OCI-LY1 (cell line): ENCODE measurements around the gene BCL2.

ENCODE experiments used
- H2AFZ ChIP-seq: fragments of 200-600 bp; sonication (generic), shearing (Covaris generic); 2 replicates; pipeline ENCODE4 v1.6.0; 2014; ENCODE audit warnings: antibody characterized with exemption, mild to moderate bottlenecking, low read length
- H3F3A ChIP-seq: fragments of 200-600 bp; sonication (generic), shearing (Covaris generic); 2 replicates; pipeline ENCODE4 v1.6.0; 2014; ENCODE audit warnings: mild to moderate bottlenecking, antibody characterized with exemption, low read length, moderate library complexity; ENCODE audit not compliant: insufficient read depth
- H3K27ac ChIP-seq: fragments of 200-600 bp; sonication (generic); 2 replicates; pipeline ENCODE4 v1.5.1; 2014; ENCODE audit warnings: low read length, mixed run types, mild to moderate bottlenecking, low read depth; ENCODE audit not compliant: poor library complexity, severe bottlenecking
- H3K27me3 ChIP-seq: fragments of 200-600 bp; sonication (generic); 2 replicates; pipeline ENCODE4 v1.6.0; 2014; ENCODE audit warnings: antibody characterized with exemption, mild to moderate bottlenecking, low read length, moderate library complexity; ENCODE audit not compliant: insufficient read depth
- H3K36me3 ChIP-seq: fragments of 200-600 bp; sonication (generic); 2 replicates; pipeline ENCODE4 v1.6.1; 2014; ENCODE audit warnings: mild to moderate bottlenecking, antibody characterized with exemption, low read length, moderate library complexity, mixed read lengths; ENCODE audit not compliant: insufficient read depth
- H3K4me1 ChIP-seq: fragments of 200-600 bp; sonication (generic); 2 replicates; pipeline ENCODE4 v1.5.1; 2014; ENCODE audit warnings: mild to moderate bottlenecking, low read length, moderate library complexity; ENCODE audit not compliant: insufficient read depth, severe bottlenecking
- H3K4me2 ChIP-seq: fragments of 200-600 bp; sonication (generic), shearing (Covaris generic); 2 replicates; pipeline ENCODE4 v1.6.1; 2014; ENCODE audit warnings: low read length
- H3K4me3 ChIP-seq: fragments of 200-600 bp; sonication (generic); 2 replicates; pipeline ENCODE4 v1.5.1; 2014; ENCODE audit warnings: low read length, low read depth, mild to moderate bottlenecking, mixed read lengths; ENCODE audit not compliant: poor library complexity, severe bottlenecking
- H3K79me2 ChIP-seq: fragments of 200-600 bp; shearing (Covaris generic); 2 replicates; pipeline ENCODE4 v1.6.1; 2016; ENCODE audit warnings: mixed run types, low read length, mixed read lengths; ENCODE audit not compliant: insufficient read depth
- H3K9ac ChIP-seq: fragments of 200-600 bp; sonication (generic), shearing (Covaris generic); 2 replicates; pipeline ENCODE4 v1.6.1; 2014; ENCODE audit warnings: mild to moderate bottlenecking, low read length, mixed read lengths
- H3K9me2 ChIP-seq: fragments of 200-600 bp; sonication (generic), shearing (Covaris generic); 2 replicates; pipeline ENCODE4 v1.6.1; 2014; ENCODE audit warnings: low read depth, mild to moderate bottlenecking, low read length, mixed read lengths
- H3K9me3 ChIP-seq: fragments of 200-600 bp; shearing (Covaris generic); 2 replicates; pipeline ENCODE4 v1.6.1; 2014; ENCODE audit warnings: low read length, mixed read lengths
- H4K20me1 ChIP-seq: fragments of 200-600 bp; sonication (generic), shearing (Covaris generic); 2 replicates; pipeline ENCODE4 v1.6.0; 2016; ENCODE audit warnings: mild to moderate bottlenecking, low read length; ENCODE audit not compliant: insufficient read depth
- EZH2 ChIP-seq: fragments of 200-600 bp; sonication (generic), shearing (Covaris generic); IDR thresholded peaks from 2 replicates; pipeline ENCODE4 v1.8.0; 2017; ENCODE audit warnings: borderline replicate concordance, mixed run types, mild to moderate bottlenecking, antibody characterized with exemption, low read length, moderate library complexity, mixed read lengths
- TF ChIP-seq, protein P1 (sequence below): fragments of 200-600 bp; sonication (generic), shearing (Covaris generic); IDR thresholded peaks from 2 replicates; pipeline ENCODE4 v1.5.1; 2017; ENCODE audit warnings: mild to moderate bottlenecking, antibody characterized with exemption, low read length, moderate library complexity, mixed read lengths

Gene BCL2

DNA sequence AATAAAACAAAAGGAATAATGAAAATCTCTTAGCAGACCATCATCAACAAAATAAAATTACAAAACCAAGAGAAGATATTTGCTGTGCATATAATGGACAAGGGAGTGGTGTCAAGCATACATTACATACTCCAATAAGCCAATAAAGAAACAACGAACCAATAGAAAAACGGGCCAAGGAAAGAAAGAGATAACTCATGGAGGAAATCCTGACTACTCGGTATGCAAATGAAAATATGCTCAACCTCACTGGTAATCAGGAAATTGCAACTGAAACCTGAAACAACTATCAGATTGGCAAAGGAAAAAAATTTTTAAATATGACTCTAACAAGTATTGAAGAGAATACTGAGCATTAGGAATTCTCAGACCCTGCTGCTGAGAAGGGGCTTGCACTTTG is 84.7 kb downstream of the BCL2 start:
- Histone ChIP-seq H2AFZ (no peak overlapping the region), H3K4me2 (no peak overlapping the region), H4K20me1 (no peaks in the 10 kb centered on the region), H3K4me1 (no peaks in the 10 kb centered on the region), H3K9ac (no peak overlapping the region), H3K27ac (no peak overlapping the region), H3F3A (no peaks in the 10 kb centered on the region), H3K4me3 (no peak overlapping the region), H3K9me2 (no peaks in the 10 kb centered on the region), H3K9me3 (no peaks in the 10 kb centered on the region), H3K79me2 (peaks cover 35% of the 10 kb centered on the region), H3K27me3 (no peaks in the 10 kb centered on the region), H3K36me3 (peaks cover 55% of the 10 kb centered on the region)
- TF ChIP-seq, protein P1, sequence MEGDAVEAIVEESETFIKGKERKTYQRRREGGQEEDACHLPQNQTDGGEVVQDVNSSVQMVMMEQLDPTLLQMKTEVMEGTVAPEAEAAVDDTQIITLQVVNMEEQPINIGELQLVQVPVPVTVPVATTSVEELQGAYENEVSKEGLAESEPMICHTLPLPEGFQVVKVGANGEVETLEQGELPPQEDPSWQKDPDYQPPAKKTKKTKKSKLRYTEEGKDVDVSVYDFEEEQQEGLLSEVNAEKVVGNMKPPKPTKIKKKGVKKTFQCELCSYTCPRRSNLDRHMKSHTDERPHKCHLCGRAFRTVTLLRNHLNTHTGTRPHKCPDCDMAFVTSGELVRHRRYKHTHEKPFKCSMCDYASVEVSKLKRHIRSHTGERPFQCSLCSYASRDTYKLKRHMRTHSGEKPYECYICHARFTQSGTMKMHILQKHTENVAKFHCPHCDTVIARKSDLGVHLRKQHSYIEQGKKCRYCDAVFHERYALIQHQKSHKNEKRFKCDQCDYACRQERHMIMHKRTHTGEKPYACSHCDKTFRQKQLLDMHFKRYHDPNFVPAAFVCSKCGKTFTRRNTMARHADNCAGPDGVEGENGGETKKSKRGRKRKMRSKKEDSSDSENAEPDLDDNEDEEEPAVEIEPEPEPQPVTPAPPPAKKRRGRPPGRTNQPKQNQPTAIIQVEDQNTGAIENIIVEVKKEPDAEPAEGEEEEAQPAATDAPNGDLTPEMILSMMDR: no peak
- TF ChIP-seq EZH2: no peak

DNA sequence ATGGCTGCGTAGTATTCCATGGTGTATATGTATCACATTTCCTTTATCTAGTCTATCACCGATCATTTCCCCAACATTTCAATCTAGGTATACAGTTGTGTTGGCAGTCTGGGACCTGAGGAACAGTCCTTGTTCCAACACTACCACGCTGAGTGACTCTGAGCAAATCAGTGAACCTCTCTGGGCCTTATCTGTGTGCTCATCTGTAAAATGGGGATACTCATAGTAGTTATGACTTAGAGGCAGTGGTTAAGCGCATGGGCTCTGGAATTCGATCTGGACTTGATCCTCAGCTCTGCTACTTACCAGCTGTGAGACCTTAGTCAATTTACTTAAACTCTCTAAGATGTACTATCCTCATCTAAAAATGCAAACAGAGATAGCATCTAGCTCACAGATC is 85.1 kb downstream of the BCL2 start:
- peaks cover 35% of the 10 kb centered on the region for H3K79me2 ChIP-seq

DNA sequence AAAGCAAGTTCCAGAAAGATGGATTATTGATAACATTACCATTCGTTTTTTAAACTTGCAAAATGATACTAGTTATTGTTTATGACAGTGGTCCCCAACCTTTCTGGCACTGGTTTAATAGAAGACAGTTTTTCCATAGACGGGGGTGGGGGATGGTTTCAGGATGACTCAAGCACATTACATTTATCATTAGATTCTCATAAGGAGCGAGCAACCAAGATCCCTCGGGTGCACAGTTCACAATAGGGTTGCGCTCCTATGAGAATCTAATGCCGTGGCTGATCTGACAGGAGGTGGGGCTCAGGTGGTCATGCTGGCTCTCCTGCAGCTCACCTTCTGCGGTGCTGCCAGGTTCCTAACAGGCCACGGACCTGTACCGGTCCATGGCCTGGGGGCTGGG is 86.2 kb downstream of the BCL2 start:
- no peaks in the 10 kb centered on the region for H3K4me1 ChIP-seq
- TF ChIP-seq, protein P1: no peak
- TF ChIP-seq EZH2: no peak
- H4K20me1 ChIP-seq: no peaks in the 10 kb centered on the region
- H3K9me2 ChIP-seq: no peaks in the 10 kb centered on the region
- no peak overlapping the region for H3K4me2 ChIP-seq
- H3K9ac ChIP-seq: no peak overlapping the region
- no peaks in the 10 kb centered on the region for H3K27me3 ChIP-seq
- H3K9me3 ChIP-seq: no peaks in the 10 kb centered on the region
- no peak overlapping the region for H3K4me3 ChIP-seq
- H3K36me3 ChIP-seq: peaks cover 47% of the 10 kb centered on the region
- no peak overlapping the region for H3K27ac ChIP-seq
- H2AFZ ChIP-seq: no peak overlapping the region
- no peaks in the 10 kb centered on the region for H3F3A ChIP-seq
- peaks cover 35% of the 10 kb centered on the region for H3K79me2 ChIP-seq

More for the DNA sequence above, 85.1 kb downstream of the BCL2 start:
- Histone ChIP-seq H3K4me3 (no peak overlapping the region), H3K9ac (no peak overlapping the region), H3K4me1 (no peaks in the 10 kb centered on the region), H3K9me2 (no peaks in the 10 kb centered on the region), H3F3A (no peaks in the 10 kb centered on the region), H2AFZ (no peak overlapping the region), H3K27me3 (no peaks in the 10 kb centered on the region), H4K20me1 (no peaks in the 10 kb centered on the region), H3K27ac (no peak overlapping the region), H3K9me3 (no peaks in the 10 kb centered on the region), H3K36me3 (peaks cover 55% of the 10 kb centered on the region), H3K4me2 (no peak overlapping the region)
- no peak for TF ChIP-seq EZH2
- TF ChIP-seq, protein P1: no peak
